Heart left ventricle (tissue), 16 donors: ENCODE results near the gene CILP2. TPM values are rescaled to one million over a fixed set of nuclear protein-coding genes. Genes with fewer than 3 reads are reported as not detected.
A peak's percentile ranks its signal among the peaks of the same experiment; 100 is the strongest.

Source experiments
- ATAC-seq, 4 donors: fragments of 200-7000 bp; cut with Tn5 transposase; one replicate each; pipeline ENCODE4 v1.9.1; 2020 to 2022; ENCODE audit warnings: moderate library complexity in 4 of 4, mild to moderate bottlenecking in 3 of 4, moderate number of reproducible peaks in 1 of 4
- DNase-seq, 5 donors: peaks; one replicate each; pipeline ENCODE4 v3.0.0-alpha.2; 2020
- H3K27ac ChIP-seq, 12 donors: fragments of 200-600 bp; sonication (generic) in 4 of 12; one replicate each; pipeline versions ENCODE4 v1.5.0 to v1.8.0; 2016 to 2022; ENCODE audit warnings: mild to moderate bottlenecking in 2 of 12
- H3K27me3 ChIP-seq, 9 donors: fragments of 200-600 bp; sonication (generic) in 2 of 9; one replicate each; pipeline versions ENCODE4 v1.5.1 to v1.8.0; 2016 to 2022; ENCODE audit warnings: mild to moderate bottlenecking in 3 of 9
- H3K36me3 ChIP-seq, 9 donors: fragments of 200-600 bp; sonication (generic) in 2 of 9; one replicate each; pipeline versions ENCODE4 v1.5.0 to v1.8.0; 2018 to 2022; ENCODE audit warnings: mild to moderate bottlenecking in 2 of 9
- H3K4me1 ChIP-seq, 12 donors: fragments of 200-600 bp; sonication (generic) in 4 of 12; one replicate each; pipeline versions ENCODE4 v1.5.0 to v1.8.0; 2016 to 2022; ENCODE audit warnings: mild to moderate bottlenecking in 3 of 12
- H3K4me3 ChIP-seq, 12 donors: fragments of 200-600 bp; sonication (generic) in 4 of 12; one replicate each; pipeline versions ENCODE4 v1.5.0 to v1.8.0; 2017 to 2022; ENCODE audit warnings: mild to moderate bottlenecking in 9 of 12, moderate library complexity in 4 of 12
- H3K9me3 ChIP-seq, 12 donors: fragments of 200-600 bp; sonication (generic) in 4 of 12; one replicate each; pipeline versions ENCODE4 v1.5.0 to v1.8.0; 2016 to 2022; ENCODE audit warnings: mild to moderate bottlenecking in 1 of 12
- CTCF ChIP-seq, 12 donors: fragments of 200-600 bp; sonication (generic) in 4 of 12; IDR thresholded peaks; one replicate each; pipeline versions ENCODE4 v1.5.0 to v1.8.0; 2018 to 2022; ENCODE audit warnings: antibody characterized with exemption in 12 of 12, mild to moderate bottlenecking in 5 of 12
- POLR2A ChIP-seq, 2 donors: fragments of 450-650 bp; IDR thresholded peaks; one replicate each; pipeline ENCODE4 v1.6.1; 2017; ENCODE audit warnings: antibody characterized with exemption in 2 of 2, mild to moderate bottlenecking in 2 of 2, moderate library complexity in 2 of 2
- WGBS, 4 donors: extraction: QIAGEN DNeasy Blood & Tissue Kit in 2 of 4; methylation state at CpG; one replicate each; pipeline versions ENCODE4 v1.1.5 to v1.1.7; 2013 to 2018; 5-methylcytosine and 5-hydroxymethylcytosine counted together
- intact Hi-C, 10 donors: fragments of 100-400 bp; cut with DNase I; formaldehyde crosslinking; loops; one replicate each; pipeline versions ENCODE4 v1.11.1 to v1.14.2; 2022
- polyA plus RNA-seq, 2 donors: library from polyadenylated mRNA; stranded (reverse); fragments of 200-250 nt; gene quantifications; one replicate each; pipeline ENCODE4 v1.2.3, GENCODE V29; 2013
- total RNA-seq, 9 donors: library from RNA; depleted of rRNA in 2 of 9; stranded (reverse); fragments of >200 nt in 2 of 9; fragmentation: NEBNext Ultra II Directional in 3 of 9; extraction: Animal tissue kit (Norgen Biotek cat#: 25700) in 3 of 9; gene quantifications; one replicate each; pipeline versions ENCODE4 v1.1.0 to v1.2.4, GENCODE V29; 2016 to 2023
- donor health status: ischemic (EF 13 %, LVEDD 7.1; RV severe dilation, severe dysfunction).
- donor health status: healthy with polysubstance abuse.
- donor health status: DM: no; HTN: yes; CAD: no.
- donor health status: DM: no; HTN: no; CAD: no.
- donor health status: ischemic (EF 25% LVEDD 6.9; RV normal size, moderate dysfunction).
- donor health status: ischemic (EF 25% LVEDD 5.7; RV mildly dilated, moderate dysfunction).
- donor health status: healthy.
- donor health status: DM: yes; HTN: yes; CAD: no.
- donor health status: ischemic (EF 35%, LVEDD 5.7; RV mildly dilated, moderate dysfunction).
- donor health status: nonischemic (EF 11% LVEDD 7.7; RV severe dilation, severe dysfunction).
- donor health status: DM: yes; HTN: yes; CAD: no.
- donor health status: PGD.
- donor health status: ischemic (EF 29% LVEDD 5.4; RV normal size, mild dysfunction).
- donor health status: nonischemic (EF 23%, LVEDD 6.1; RV moderate dilation, normal function).

Gene CILP2
- total and polyA plus RNA-seq, 11 donors = 0.07 to 0.61 (median 0.22) TPM; not detected in 2

GRCh38 chr19:19493841-19494546, 44.1 kb upstream of the CILP2 start:
- no peak for TF ChIP-seq POLR2A (IDR thresholded peaks at IDR 0.05)
- TF ChIP-seq CTCF (IDR thresholded peaks at IDR 0.05) = peak in 1 of 12 donors; percentile 12
- 84 to 89% (median 87%) methylated on average over 6 to 15 of the region's 15 CpGs for WGBS, 4 donors

GRCh38 chr19:19495614-19496603, 42.2 kb upstream of the CILP2 start:
- TF ChIP-seq CTCF (IDR thresholded peaks at IDR 0.05) (no peak), POLR2A (IDR thresholded peaks at IDR 0.05) (no peak)
- no peaks in the 10 kb centered on the region for H3K9me3 ChIP-seq
- WGBS, 4 donors = 86 to 94% (median 92%) methylated on average over 26 to 30 of the region's 30 CpGs
- intact Hi-C loops = loop anchor here in 1 of 10 donors (10.0 kb wide), 1 partner anchor 301 kb away; the partner anchor contains the start of genes BORCS8 and RFXANK
- no peak for ATAC-seq
- peaks cover 5 to 99% (median 79%) of the 10 kb centered on the region in 9 donors for H3K36me3 ChIP-seq
- H3K27me3 ChIP-seq = no peaks in the 10 kb centered on the region
- H3K27ac ChIP-seq = no peak overlapping the region
- DNase-seq = no peak
- no peak overlapping the region for H3K4me3 ChIP-seq
- H3K4me1 ChIP-seq = peaks cover 0 to under 1% (median 0%) of the 10 kb centered on the region in 12 donors

More at GRCh38 chr19:19493841-19494546, 44.1 kb upstream of the CILP2 start:
- Histone ChIP-seq H3K27me3 (no peaks in the 10 kb centered on the region), H3K9me3 (no peaks in the 10 kb centered on the region), H3K27ac (no peak overlapping the region), H3K4me3 (no peak overlapping the region), H3K36me3 (peaks cover 5 to 81% (median 62%) of the 10 kb centered on the region in 9 donors), H3K4me1 (peaks cover 4 to 20% (median 18%) of the 10 kb centered on the region in 12 donors)
- ATAC-seq (no peak), DNase-seq (no peak)
- intact Hi-C loops = loop anchor here in 4 of 10 donors (5.0 to 10.0 kb wide), 4 partner anchors 87 to 347 kb away; partner anchors contain the start of genes BORCS8 (in 1 of the 4), GATAD2A (in 1 of the 4) and RFXANK (in 1 of the 4)

GRCh38 chr19:19498255-19498991, 39.6 kb upstream of the CILP2 start:
- TF ChIP-seq POLR2A (IDR thresholded peaks at IDR 0.05) = no peak
- TF ChIP-seq CTCF (IDR thresholded peaks at IDR 0.05) = no peak
- Histone ChIP-seq H3K4me1 (no peaks in the 10 kb centered on the region), H3K36me3 (peaks cover 5 to 100% (median 91%) of the 10 kb centered on the region in 9 donors), H3K4me3 (no peak overlapping the region), H3K27me3 (no peaks in the 10 kb centered on the region), H3K9me3 (no peaks in the 10 kb centered on the region), H3K27ac (no peak overlapping the region)
- DNase-seq = no peak
- 93 to 94% (median 93%) methylated on average over 23 to 33 of the region's 33 CpGs for WGBS, 4 donors
- ATAC-seq = no peak
- intact Hi-C loops = loop anchor here in 1 of 10 donors (10.0 kb wide), 1 partner anchor 304 kb away; the partner anchor contains the start of genes BORCS8 and RFXANK
